T-helper 1 cell treated with Interleukin-12 subunit alpha and Interleukin-12 subunit beta and Interleukin-4 antibody, amounts not matched to agents 30 μg/mL and 1 μg/mL, for 36 hours (primary cell): Measurements from ENCODE around the gene SMAD6.

Experiments used
- H3K27ac Mint-ChIP-seq: one replicate; pipeline ENCODE4 v1.8.0; 2021; ENCODE audit warnings: mild to moderate bottlenecking, mixed read lengths
- H3K27me3 Mint-ChIP-seq: one replicate; pipeline ENCODE4 v1.8.0; 2021; ENCODE audit warnings: low read depth, mixed read lengths
- H3K36me3 Mint-ChIP-seq: one replicate; pipeline ENCODE4 v1.8.0; 2021; ENCODE audit warnings: low read depth, mixed read lengths
- H3K4me1 Mint-ChIP-seq: one replicate; pipeline ENCODE4 v1.8.0; 2021; ENCODE audit warnings: low read depth, mixed read lengths
- H3K4me3 Mint-ChIP-seq: one replicate; pipeline ENCODE4 v1.8.0; 2021; ENCODE audit warnings: mild to moderate bottlenecking, moderate library complexity, mixed read lengths
- H3K9me3 Mint-ChIP-seq: one replicate; pipeline ENCODE4 v1.8.0; 2021; ENCODE audit warnings: mixed read lengths

SMAD6 gene

GRCh38 chr15:66809664-66810063, 107.6 kb downstream of the SMAD6 start:
- Mint-ChIP-seq H3K9me3 (no peaks in the 10 kb centered on the region), H3K4me1 (no peaks in the 10 kb centered on the region), H3K27ac (no peak overlapping the region), H3K4me3 (no peak overlapping the region), H3K27me3 (peaks cover 16% of the 10 kb centered on the region), H3K36me3 (no peaks in the 10 kb centered on the region)

- Mint-ChIP-seq H3K27me3 (peaks cover 21% of the 10 kb centered on the region), H3K4me1 (no peaks in the 10 kb centered on the region), H3K4me3 (no peak overlapping the region), H3K36me3 (no peaks in the 10 kb centered on the region), H3K27ac (no peak overlapping the region), H3K9me3 (no peaks in the 10 kb centered on the region)
Observed at GRCh38 chr15:66815318-66815717, 113.3 kb downstream of the SMAD6 start.

GRCh38 chr15:66816201-66816600, 114.2 kb downstream of the SMAD6 start:
- Mint-ChIP-seq H3K4me1 (no peaks in the 10 kb centered on the region), H3K4me3 (no peak overlapping the region), H3K27ac (no peak overlapping the region), H3K27me3 (peaks cover 21% of the 10 kb centered on the region), H3K36me3 (no peaks in the 10 kb centered on the region), H3K9me3 (no peaks in the 10 kb centered on the region)

GRCh38 chr15:66819084-66819483, 117.0 kb downstream of the SMAD6 start:
- Mint-ChIP-seq H3K27me3 (peaks cover 19% of the 10 kb centered on the region), H3K4me3 (no peak overlapping the region), H3K27ac (no peak overlapping the region), H3K36me3 (no peaks in the 10 kb centered on the region), H3K9me3 (no peaks in the 10 kb centered on the region), H3K4me1 (no peaks in the 10 kb centered on the region)

- no peak overlapping the region for H3K4me3 Mint-ChIP-seq
- H3K4me1 Mint-ChIP-seq, result no peaks in the 10 kb centered on the region
- no peaks in the 10 kb centered on the region for H3K9me3 Mint-ChIP-seq
- H3K27me3 Mint-ChIP-seq, result peaks cover 13% of the 10 kb centered on the region
- H3K36me3 Mint-ChIP-seq, result no peaks in the 10 kb centered on the region
- no peak overlapping the region for H3K27ac Mint-ChIP-seq
Observed at GRCh38 chr15:66820481-66821176, 118.6 kb downstream of the SMAD6 start.

GRCh38 chr15:66821307-66821706, 119.3 kb downstream of the SMAD6 start:
- H3K36me3 Mint-ChIP-seq, result no peaks in the 10 kb centered on the region
- H3K27me3 Mint-ChIP-seq, result peaks cover 13% of the 10 kb centered on the region
- H3K4me1 Mint-ChIP-seq, result no peaks in the 10 kb centered on the region
- H3K4me3 Mint-ChIP-seq, result no peak overlapping the region
- H3K27ac Mint-ChIP-seq, result no peak overlapping the region
- no peaks in the 10 kb centered on the region for H3K9me3 Mint-ChIP-seq

GRCh38 chr15:66822114-66822513, 120.1 kb downstream of the SMAD6 start:
- Mint-ChIP-seq H3K4me1 (no peaks in the 10 kb centered on the region), H3K27ac (no peak overlapping the region), H3K27me3 (peaks cover 7% of the 10 kb centered on the region), H3K4me3 (no peak overlapping the region), H3K36me3 (no peaks in the 10 kb centered on the region), H3K9me3 (no peaks in the 10 kb centered on the region)

- Mint-ChIP-seq H3K9me3 (no peaks in the 10 kb centered on the region), H3K36me3 (no peaks in the 10 kb centered on the region), H3K4me3 (no peak overlapping the region), H3K27me3 (peaks cover 7% of the 10 kb centered on the region), H3K27ac (no peak overlapping the region), H3K4me1 (no peaks in the 10 kb centered on the region)
Observed at GRCh38 chr15:66822576-66822975, 120.5 kb downstream of the SMAD6 start.

- Mint-ChIP-seq H3K27ac (no peak overlapping the region), H3K4me1 (no peaks in the 10 kb centered on the region)
Observed at GRCh38 chr15:66823601-66824000, 121.6 kb downstream of the SMAD6 start.

GRCh38 chr15:66824424-66824823, 122.4 kb downstream of the SMAD6 start:
- Mint-ChIP-seq H3K4me3 (no peak overlapping the region), H3K4me1 (no peaks in the 10 kb centered on the region), H3K27ac (no peak overlapping the region), H3K9me3 (no peaks in the 10 kb centered on the region), H3K36me3 (no peaks in the 10 kb centered on the region), H3K27me3 (peaks cover 3% of the 10 kb centered on the region)

More at GRCh38 chr15:66823601-66824000, 121.6 kb downstream of the SMAD6 start:
- peaks cover 7% of the 10 kb centered on the region for H3K27me3 Mint-ChIP-seq
- H3K4me3 Mint-ChIP-seq, result no peak overlapping the region
- no peaks in the 10 kb centered on the region for H3K9me3 Mint-ChIP-seq
- no peaks in the 10 kb centered on the region for H3K36me3 Mint-ChIP-seq

- no peaks in the 10 kb centered on the region for H3K9me3 Mint-ChIP-seq
- H3K4me1 Mint-ChIP-seq, result no peaks in the 10 kb centered on the region
- H3K36me3 Mint-ChIP-seq, result no peaks in the 10 kb centered on the region
- no peak overlapping the region for H3K4me3 Mint-ChIP-seq
- H3K27ac Mint-ChIP-seq, result no peak overlapping the region
- H3K27me3 Mint-ChIP-seq, result peaks cover 1% of the 10 kb centered on the region
Observed at GRCh38 chr15:66825139-66825538, 123.1 kb downstream of the SMAD6 start.

GRCh38 chr15:66825731-66826130, 123.7 kb downstream of the SMAD6 start:
- H3K9me3 Mint-ChIP-seq, result no peaks in the 10 kb centered on the region
- no peaks in the 10 kb centered on the region for H3K4me1 Mint-ChIP-seq
- no peak overlapping the region for H3K4me3 Mint-ChIP-seq
- no peaks in the 10 kb centered on the region for H3K36me3 Mint-ChIP-seq
- no peaks in the 10 kb centered on the region for H3K27me3 Mint-ChIP-seq
- no peak overlapping the region for H3K27ac Mint-ChIP-seq

- Mint-ChIP-seq H3K4me1 (no peaks in the 10 kb centered on the region), H3K9me3 (no peaks in the 10 kb centered on the region), H3K27ac (no peak overlapping the region), H3K27me3 (no peaks in the 10 kb centered on the region), H3K4me3 (no peak overlapping the region), H3K36me3 (no peaks in the 10 kb centered on the region)
Observed at GRCh38 chr15:66826507-66826906, 124.5 kb downstream of the SMAD6 start.

- Mint-ChIP-seq H3K27me3 (no peaks in the 10 kb centered on the region), H3K4me1 (no peaks in the 10 kb centered on the region), H3K4me3 (no peak overlapping the region), H3K36me3 (no peaks in the 10 kb centered on the region), H3K9me3 (no peaks in the 10 kb centered on the region), H3K27ac (no peak overlapping the region)
Observed at GRCh38 chr15:66827039-66827697, 125.1 kb downstream of the SMAD6 start.

- no peak overlapping the region for H3K4me3 Mint-ChIP-seq
- H3K36me3 Mint-ChIP-seq, result no peaks in the 10 kb centered on the region
- no peak overlapping the region for H3K27ac Mint-ChIP-seq
- H3K4me1 Mint-ChIP-seq, result no peaks in the 10 kb centered on the region
- H3K27me3 Mint-ChIP-seq, result no peaks in the 10 kb centered on the region
- H3K9me3 Mint-ChIP-seq, result no peaks in the 10 kb centered on the region
Observed at GRCh38 chr15:66827698-66828055, 125.6 kb downstream of the SMAD6 start.
